ENCODE data around the gene STRN.
"Not testable (repeated sequence)": the region's sequence is repeated elsewhere in the genome, so short reads cannot be mapped to it uniquely, and the experiment has no call there.

The STRN gene

DNA sequence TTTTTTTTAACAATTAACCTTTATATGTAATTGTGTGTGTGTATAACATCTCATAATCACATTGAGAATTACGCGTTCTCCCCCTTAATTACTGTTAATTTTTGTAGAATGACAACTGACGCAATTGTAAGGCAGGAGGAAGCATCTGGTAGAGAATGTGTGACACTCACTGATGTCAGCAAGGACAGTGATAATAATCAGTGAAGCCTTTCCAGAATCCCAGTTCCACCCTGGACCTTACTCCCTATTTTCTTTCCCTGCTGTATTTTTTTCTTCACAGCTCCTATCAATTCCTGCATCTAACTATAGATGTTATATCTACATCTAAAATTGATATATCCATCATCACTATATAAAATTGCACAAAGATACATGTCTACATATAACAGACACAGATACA, 16.1 kb upstream of the STRN start:
- peaks cover 5 to 12% of the 10 kb centered on the region in 2 donors for H3K4me1 ChIP-seq (ENCODE audit: control insufficient read depth in 1 of 2, insufficient read depth in 2 of 2, low read length in 2 of 2)
- H3K4me3 ChIP-seq (ENCODE audit: low read depth in 1 of 2, low read length in 2 of 2) = no peak overlapping the region
- H3K9me3 ChIP-seq (ENCODE audit: control insufficient read depth in 1 of 2, low read length in 2 of 2) = no peaks in the 10 kb centered on the region
- no peak overlapping the region for H3K9ac ChIP-seq (ENCODE audit: low read depth in 1 of 2, low read length in 2 of 2)
- H3K36me3 ChIP-seq (ENCODE audit: control insufficient read depth in 1 of 2, insufficient read depth in 2 of 2, low read length in 2 of 2) = peaks cover 6 to 7% of the 10 kb centered on the region in 2 donors
- no peaks in the 10 kb centered on the region for H3K27me3 ChIP-seq (ENCODE audit: control insufficient read depth in 1 of 2, insufficient read depth in 2 of 2, low read length in 2 of 2)
- no peak overlapping the region for H3K27ac ChIP-seq (ENCODE audit: low read depth, low read length)

DNA sequence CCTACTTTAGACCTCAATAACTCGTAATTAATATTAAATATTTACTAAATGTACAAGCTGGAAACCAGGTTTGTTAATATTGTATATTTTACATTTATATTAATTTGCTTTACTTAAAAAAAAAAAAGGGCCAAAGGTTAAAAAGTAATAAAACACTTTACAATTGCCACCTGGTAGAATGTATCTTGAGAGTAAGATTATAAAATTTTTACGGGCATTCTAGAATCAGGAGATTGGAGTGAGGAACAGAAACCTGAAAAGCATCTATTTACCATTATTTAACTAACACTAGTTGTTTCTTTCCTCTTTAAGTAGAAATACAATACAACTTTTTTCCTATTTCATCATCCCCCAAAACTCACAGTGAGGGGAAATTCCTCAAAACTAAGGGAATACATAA, 15.6 kb upstream of the STRN start:
- Histone ChIP-seq H3K4me3 (ENCODE audit: low read depth in 1 of 2, low read length in 2 of 2) (no peak overlapping the region), H3K9ac (ENCODE audit: low read depth in 1 of 2, low read length in 2 of 2) (no peak overlapping the region), H3K36me3 (ENCODE audit: control insufficient read depth in 1 of 2, insufficient read depth in 2 of 2, low read length in 2 of 2) (peaks cover 4 to 6% of the 10 kb centered on the region in 2 donors), H3K27ac (ENCODE audit: low read depth, low read length) (no peak overlapping the region), H3K27me3 (ENCODE audit: control insufficient read depth in 1 of 2, insufficient read depth in 2 of 2, low read length in 2 of 2) (no peaks in the 10 kb centered on the region), H3K4me1 (ENCODE audit: control insufficient read depth in 1 of 2, insufficient read depth in 2 of 2, low read length in 2 of 2) (peaks cover 5 to 12% of the 10 kb centered on the region in 2 donors), H3K9me3 (ENCODE audit: control insufficient read depth in 1 of 2, low read length in 2 of 2) (no peaks in the 10 kb centered on the region)

DNA sequence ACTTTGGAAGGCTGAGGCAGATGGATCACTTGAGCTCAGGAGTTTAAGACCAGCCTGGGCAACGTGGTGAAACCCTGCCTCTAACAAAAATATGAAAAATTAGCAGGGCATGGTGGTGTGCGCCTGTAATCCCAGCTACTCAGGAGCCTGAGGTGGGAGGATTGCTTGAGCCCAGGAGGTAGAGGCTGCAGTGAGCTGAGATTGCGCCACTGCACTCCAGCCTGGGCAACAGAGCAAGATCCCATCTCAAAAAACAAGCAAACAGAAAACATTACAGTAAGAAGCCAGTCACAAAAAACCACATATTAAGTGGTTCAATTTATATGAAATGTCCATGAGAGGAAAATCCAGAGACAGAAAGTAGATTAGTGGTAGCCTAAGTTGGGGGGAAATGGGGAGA, 12.7 kb upstream of the STRN start:
- not testable (repeated sequence) for H3K4me3 ChIP-seq (ENCODE audit: low read depth in 1 of 2, low read length in 2 of 2); H3K9me3 ChIP-seq (ENCODE audit: control insufficient read depth in 1 of 2, low read length in 2 of 2); H3K27me3 ChIP-seq (ENCODE audit: control insufficient read depth in 1 of 2, insufficient read depth in 2 of 2, low read length in 2 of 2); H3K36me3 ChIP-seq (ENCODE audit: control insufficient read depth in 1 of 2, insufficient read depth in 2 of 2, low read length in 2 of 2); H3K27ac ChIP-seq (ENCODE audit: low read depth, low read length); H3K9ac ChIP-seq (ENCODE audit: low read depth in 1 of 2, low read length in 2 of 2)
- peaks cover 5 to 12% of the 10 kb centered on the region in 2 donors for H3K4me1 ChIP-seq (ENCODE audit: control insufficient read depth in 1 of 2, insufficient read depth in 2 of 2, low read length in 2 of 2)

DNA sequence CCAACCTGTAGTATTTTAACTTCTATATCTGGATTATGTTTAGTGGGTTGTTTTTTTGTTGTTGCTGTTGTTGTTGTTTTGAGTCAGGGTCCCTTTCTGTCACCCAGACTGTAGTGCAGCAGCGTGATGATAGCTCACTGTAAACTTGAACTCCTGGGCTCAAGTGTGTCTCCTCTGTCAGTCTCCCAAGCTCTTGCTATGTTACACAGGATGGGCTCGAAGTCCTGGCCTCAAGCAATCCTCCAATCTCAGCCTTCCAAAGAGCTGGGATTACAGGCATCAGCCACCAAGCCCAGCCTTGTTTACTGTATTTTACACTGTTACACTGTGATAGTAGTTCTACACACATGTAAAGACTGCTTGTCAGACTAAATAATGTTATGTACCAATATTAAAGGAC, 9.7 kb upstream of the STRN start:
- H3K36me3 ChIP-seq (ENCODE audit: control insufficient read depth in 1 of 2, insufficient read depth in 2 of 2, low read length in 2 of 2) = peaks cover 0 to 6% of the 10 kb centered on the region in 2 donors
- no peak overlapping the region for H3K9ac ChIP-seq (ENCODE audit: low read depth in 1 of 2, low read length in 2 of 2)
- no peak overlapping the region for H3K4me3 ChIP-seq (ENCODE audit: low read depth in 1 of 2, low read length in 2 of 2)
- no peaks in the 10 kb centered on the region for H3K4me1 ChIP-seq (ENCODE audit: control insufficient read depth in 1 of 2, insufficient read depth in 2 of 2, low read length in 2 of 2)
- H3K9me3 ChIP-seq (ENCODE audit: control insufficient read depth in 1 of 2, low read length in 2 of 2) = no peaks in the 10 kb centered on the region
- H3K27ac ChIP-seq (ENCODE audit: low read depth, low read length) = no peak overlapping the region
- H3K27me3 ChIP-seq (ENCODE audit: control insufficient read depth in 1 of 2, insufficient read depth in 2 of 2, low read length in 2 of 2) = no peaks in the 10 kb centered on the region

DNA sequence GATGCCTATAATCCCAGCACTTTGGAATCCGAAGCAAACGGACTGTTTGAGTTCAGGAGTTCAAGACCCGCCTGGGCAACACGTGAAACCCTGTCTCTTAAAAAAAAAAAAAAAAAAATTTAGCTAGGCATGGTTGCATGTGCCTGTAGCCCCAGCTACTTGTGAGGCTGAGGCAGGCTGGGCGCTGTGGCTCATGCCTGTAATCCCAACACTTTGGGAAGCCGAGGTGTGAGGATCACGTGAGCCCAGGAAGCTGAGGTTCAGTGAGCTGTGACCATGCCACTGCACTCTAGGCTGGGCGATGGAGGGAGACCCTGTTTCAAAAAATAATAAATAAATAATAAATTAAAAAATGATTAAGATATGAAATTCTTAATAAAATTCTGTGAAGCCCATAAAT, 9.0 kb upstream of the STRN start:
- Histone ChIP-seq H3K4me1 (ENCODE audit: control insufficient read depth in 1 of 2, insufficient read depth in 2 of 2, low read length in 2 of 2) (no peaks in the 10 kb centered on the region), H3K36me3 (ENCODE audit: control insufficient read depth in 1 of 2, insufficient read depth in 2 of 2, low read length in 2 of 2) (peaks cover 0 to 6% of the 10 kb centered on the region in 2 donors), H3K27me3 (ENCODE audit: control insufficient read depth in 1 of 2, insufficient read depth in 2 of 2, low read length in 2 of 2) (no peaks in the 10 kb centered on the region), H3K9me3 (ENCODE audit: control insufficient read depth in 1 of 2, low read length in 2 of 2) (no peaks in the 10 kb centered on the region), H3K9ac (ENCODE audit: low read depth in 1 of 2, low read length in 2 of 2) (no peak overlapping the region), H3K27ac (ENCODE audit: low read depth, low read length) (no peak overlapping the region), H3K4me3 (ENCODE audit: low read depth in 1 of 2, low read length in 2 of 2) (no peak overlapping the region)

DNA sequence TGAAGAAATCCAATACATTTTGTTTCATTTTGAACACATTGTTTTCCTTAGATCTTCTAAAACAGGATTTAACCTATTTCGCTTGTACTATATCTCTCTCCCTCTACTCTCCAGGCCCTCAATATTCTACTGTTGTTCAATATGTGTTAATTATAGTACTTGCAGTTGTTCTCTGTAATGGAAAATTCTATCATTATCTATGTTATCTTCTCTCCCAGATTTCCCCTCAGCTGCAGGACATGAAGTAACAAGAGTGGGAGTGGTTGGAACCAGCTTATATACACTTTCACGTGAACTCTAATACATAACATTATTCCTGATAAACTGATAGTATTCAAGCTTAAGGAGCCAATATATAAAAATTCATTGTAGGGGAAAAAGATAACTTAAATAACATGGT, 7.0 kb upstream of the STRN start:
- H3K27ac ChIP-seq (ENCODE audit: low read depth, low read length) = no peak overlapping the region

DNA sequence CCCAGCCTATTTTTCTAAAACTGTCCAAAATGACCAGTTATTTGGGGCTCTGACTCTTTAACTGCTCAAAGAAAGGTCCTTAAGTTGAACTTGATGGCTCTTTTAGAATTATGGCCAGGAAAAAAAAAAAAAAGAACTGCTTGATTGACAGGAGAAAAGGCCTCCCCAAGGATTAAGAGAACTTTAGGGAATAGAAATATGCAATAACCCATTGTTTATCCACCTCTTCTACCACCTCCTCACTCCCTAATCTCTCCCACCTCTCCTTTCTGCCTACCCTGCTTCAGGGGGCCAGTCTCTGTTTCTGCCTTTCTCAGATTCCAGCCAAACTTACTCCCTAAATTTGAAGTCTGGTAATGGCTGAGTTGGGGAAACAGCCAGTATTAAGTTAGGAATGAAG, 5.7 kb upstream of the STRN start:
- Histone ChIP-seq H3K27ac (ENCODE audit: low read depth, low read length) (no peak overlapping the region), H3K36me3 (ENCODE audit: control insufficient read depth in 1 of 2, insufficient read depth in 2 of 2, low read length in 2 of 2) (no peaks in the 10 kb centered on the region), H3K9me3 (ENCODE audit: control insufficient read depth in 1 of 2, low read length in 2 of 2) (no peaks in the 10 kb centered on the region), H3K27me3 (ENCODE audit: control insufficient read depth in 1 of 2, insufficient read depth in 2 of 2, low read length in 2 of 2) (no peaks in the 10 kb centered on the region), H3K4me3 (ENCODE audit: low read depth in 1 of 2, low read length in 2 of 2) (no peak overlapping the region), H3K9ac (ENCODE audit: low read depth in 1 of 2, low read length in 2 of 2) (no peak overlapping the region), H3K4me1 (ENCODE audit: control insufficient read depth in 1 of 2, insufficient read depth in 2 of 2, low read length in 2 of 2) (peaks cover 13 to 16% of the 10 kb centered on the region in 2 donors)

More for the DNA sequence above, 7.0 kb upstream of the STRN start:
- Histone ChIP-seq H3K9me3 (ENCODE audit: control insufficient read depth in 1 of 2, low read length in 2 of 2) (no peaks in the 10 kb centered on the region), H3K4me1 (ENCODE audit: control insufficient read depth in 1 of 2, insufficient read depth in 2 of 2, low read length in 2 of 2) (peaks cover 2 to 4% of the 10 kb centered on the region in 2 donors), H3K36me3 (ENCODE audit: control insufficient read depth in 1 of 2, insufficient read depth in 2 of 2, low read length in 2 of 2) (no peaks in the 10 kb centered on the region), H3K4me3 (ENCODE audit: low read depth in 1 of 2, low read length in 2 of 2) (no peak overlapping the region), H3K9ac (ENCODE audit: low read depth in 1 of 2, low read length in 2 of 2) (no peak overlapping the region), H3K27me3 (ENCODE audit: control insufficient read depth in 1 of 2, insufficient read depth in 2 of 2, low read length in 2 of 2) (no peaks in the 10 kb centered on the region)

DNA sequence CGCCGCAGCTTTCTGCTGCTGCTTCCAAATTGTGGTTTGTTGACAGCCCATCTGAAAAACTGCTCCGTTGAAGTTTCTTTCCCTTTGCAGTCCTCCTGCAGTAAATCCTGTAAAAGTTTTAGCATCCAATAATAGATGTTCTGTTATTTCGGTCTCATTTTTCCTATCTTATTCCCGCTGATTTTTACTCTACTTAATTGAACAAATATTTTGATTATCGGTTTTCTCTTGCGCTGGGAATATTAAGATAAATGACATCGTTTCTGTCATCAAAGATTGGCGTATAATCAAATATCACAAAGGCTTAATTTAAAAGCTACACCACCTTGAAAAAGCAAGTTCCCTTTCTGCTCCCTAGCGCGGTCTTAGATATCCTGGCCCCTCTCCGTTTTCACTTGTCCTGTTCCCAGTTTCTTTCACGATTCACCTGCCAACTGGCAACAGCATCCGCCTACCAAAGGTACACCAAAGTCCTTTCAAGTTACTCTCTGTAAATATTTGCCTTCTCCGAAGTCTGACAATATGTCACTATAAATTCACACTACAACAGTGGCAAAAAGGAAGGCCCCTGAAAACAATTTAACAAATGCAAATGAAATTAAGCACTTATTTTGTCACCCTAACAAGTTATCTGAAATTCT, 1.0 kb upstream of the STRN start:
- H3K4me3 ChIP-seq (ENCODE audit: low read depth in 1 of 2, low read length in 2 of 2) = peak overlapping the region; percentile 94 to 96
- H3K27me3 ChIP-seq (ENCODE audit: control insufficient read depth in 1 of 2, insufficient read depth in 2 of 2, low read length in 2 of 2) = no peaks in the 10 kb centered on the region
- peaks cover 22 to 23% of the 10 kb centered on the region in 2 donors for H3K4me1 ChIP-seq (ENCODE audit: control insufficient read depth in 1 of 2, insufficient read depth in 2 of 2, low read length in 2 of 2)
- H3K9me3 ChIP-seq (ENCODE audit: control insufficient read depth in 1 of 2, low read length in 2 of 2) = no peaks in the 10 kb centered on the region
- peak overlapping the region; percentile 87 for H3K27ac ChIP-seq (ENCODE audit: low read depth, low read length)
- H3K9ac ChIP-seq (ENCODE audit: low read depth in 1 of 2, low read length in 2 of 2) = peak overlapping the region; percentile 95 to 98
- H3K36me3 ChIP-seq (ENCODE audit: control insufficient read depth in 1 of 2, insufficient read depth in 2 of 2, low read length in 2 of 2) = no peaks in the 10 kb centered on the region

DNA sequence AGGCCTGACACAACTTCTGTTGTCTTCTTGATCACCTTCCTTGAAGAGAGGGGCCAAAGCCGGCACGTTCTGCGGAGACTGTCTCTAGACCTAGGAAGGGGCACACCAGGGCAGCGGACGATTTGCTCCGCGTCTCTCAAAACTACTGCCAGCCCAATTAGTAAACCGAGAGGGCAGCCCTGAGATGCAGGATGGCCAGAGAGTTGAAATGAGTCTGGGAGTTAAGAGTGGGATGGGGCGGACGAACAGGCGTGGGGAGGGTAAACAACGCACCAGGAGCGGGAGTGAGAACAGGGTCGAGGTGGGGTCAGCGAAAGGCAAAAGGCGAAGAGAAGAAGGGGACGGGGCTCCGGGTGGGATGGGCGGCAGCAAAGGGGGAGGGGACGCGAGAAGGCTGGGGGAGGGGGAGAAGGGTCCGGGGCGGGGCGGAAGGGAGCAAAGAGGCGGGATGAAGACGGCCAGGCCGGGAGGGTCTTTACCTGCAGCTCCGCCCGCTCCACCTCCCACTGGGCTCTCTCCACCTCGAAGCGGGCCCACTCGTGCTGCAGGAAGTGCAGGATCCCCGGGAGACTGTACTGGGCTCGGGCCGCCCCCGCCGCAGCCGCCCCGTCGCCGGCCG, 476 bp downstream of the STRN start:
- Histone ChIP-seq H3K9me3 (ENCODE audit: control insufficient read depth in 1 of 2, low read length in 2 of 2) (no peaks in the 10 kb centered on the region), H3K4me1 (ENCODE audit: control insufficient read depth in 1 of 2, insufficient read depth in 2 of 2, low read length in 2 of 2) (peaks cover 22 to 23% of the 10 kb centered on the region in 2 donors), H3K27me3 (ENCODE audit: control insufficient read depth in 1 of 2, insufficient read depth in 2 of 2, low read length in 2 of 2) (no peaks in the 10 kb centered on the region), H3K27ac (ENCODE audit: low read depth, low read length) (peak overlapping the region; percentile 67), H3K36me3 (ENCODE audit: control insufficient read depth in 1 of 2, insufficient read depth in 2 of 2, low read length in 2 of 2) (no peaks in the 10 kb centered on the region), H3K9ac (ENCODE audit: low read depth in 1 of 2, low read length in 2 of 2) (peak overlapping the region; percentile 78 to 86), H3K4me3 (ENCODE audit: low read depth in 1 of 2, low read length in 2 of 2) (peak overlapping the region; percentile 94 to 96)

DNA sequence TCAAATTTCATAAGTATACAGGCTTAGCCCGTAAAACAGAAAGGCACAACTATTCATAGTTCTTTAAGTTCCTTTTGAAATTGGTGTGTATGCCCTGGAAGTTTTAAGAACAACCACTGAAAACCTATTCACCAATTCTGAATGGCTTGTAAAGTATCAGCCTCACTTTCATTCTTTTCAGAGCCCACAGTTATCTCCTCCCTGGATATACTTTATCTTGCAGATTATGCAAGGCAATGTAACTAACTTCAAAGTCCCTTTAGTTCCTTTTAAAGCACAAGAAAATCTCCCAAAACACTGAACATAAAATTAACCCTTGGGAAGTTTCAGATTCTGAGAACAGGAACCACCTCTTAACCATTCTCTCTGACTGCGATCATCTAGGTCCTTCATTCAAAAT, 1.1 kb downstream of the STRN start:
- H3K9me3 ChIP-seq (ENCODE audit: control insufficient read depth in 1 of 2, low read length in 2 of 2) = no peaks in the 10 kb centered on the region
- H3K4me1 ChIP-seq (ENCODE audit: control insufficient read depth in 1 of 2, insufficient read depth in 2 of 2, low read length in 2 of 2) = peaks cover 22 to 23% of the 10 kb centered on the region in 2 donors
- no peak overlapping the region for H3K27ac ChIP-seq (ENCODE audit: low read depth, low read length)
- H3K27me3 ChIP-seq (ENCODE audit: control insufficient read depth in 1 of 2, insufficient read depth in 2 of 2, low read length in 2 of 2) = no peaks in the 10 kb centered on the region
- H3K4me3 ChIP-seq (ENCODE audit: low read depth in 1 of 2, low read length in 2 of 2) = peak overlapping the region; percentile 94 to 96
- H3K9ac ChIP-seq (ENCODE audit: low read depth in 1 of 2, low read length in 2 of 2) = peak overlapping the region; percentile 78 to 86
- no peaks in the 10 kb centered on the region for H3K36me3 ChIP-seq (ENCODE audit: control insufficient read depth in 1 of 2, insufficient read depth in 2 of 2, low read length in 2 of 2)

Data from duodenal mucosa (tissue), 2 donors.